Caki2 (cell line): ENCODE data around the gene STXBP1. TPM values are rescaled to one million over a fixed set of nuclear protein-coding genes. Genes with fewer than 3 reads are reported as not detected.
"Not testable (repeated sequence)": the region's sequence is repeated elsewhere in the genome, so short reads cannot be mapped to it uniquely, and the experiment has no call there.

Experiments used
- DNase-seq: peaks from one replicate; pipeline ENCODE4 v3.0.0-alpha.2; 2015; ENCODE audit warnings: low read depth
- in situ Hi-C: cut with HindIII; loops from 2 replicates; pipeline ENCODE4 v1.10.0; 2016; ENCODE audit warnings: low sequenced_read_pairs, low pct_unique_long_range_greater_than_20kb, mixed read lengths
- total RNA-seq: library from RNA; depleted of rRNA; stranded (reverse); fragments of >200 nt; shearing (Covaris generic); gene quantifications from 2 replicates; pipeline ENCODE4 v1.2.3, GENCODE V29; 2014; ENCODE audit warnings: low replicate concordance

STXBP1 gene
- total RNA-seq, 1 experiment from 2014 or later = 1.2 TPM

DNA sequence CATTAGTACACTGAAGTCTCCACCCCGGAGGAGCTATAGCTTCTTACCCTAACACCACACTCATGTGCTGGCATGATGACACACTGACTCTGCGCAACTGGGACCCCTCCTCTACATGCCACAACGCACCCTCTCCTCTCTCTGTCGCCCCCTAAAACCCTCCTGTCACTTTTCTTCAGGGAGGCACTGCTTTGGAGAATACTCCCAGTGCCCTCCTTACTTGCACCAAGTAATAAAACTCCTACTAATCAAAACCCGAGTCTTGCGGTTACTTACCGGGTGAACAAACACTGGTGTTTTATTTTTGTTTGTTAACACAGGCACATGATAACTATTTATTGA is 12.6 kb upstream of the STXBP1 start:
- no peak for DNase-seq
- in situ Hi-C loops = no loop called here

DNA sequence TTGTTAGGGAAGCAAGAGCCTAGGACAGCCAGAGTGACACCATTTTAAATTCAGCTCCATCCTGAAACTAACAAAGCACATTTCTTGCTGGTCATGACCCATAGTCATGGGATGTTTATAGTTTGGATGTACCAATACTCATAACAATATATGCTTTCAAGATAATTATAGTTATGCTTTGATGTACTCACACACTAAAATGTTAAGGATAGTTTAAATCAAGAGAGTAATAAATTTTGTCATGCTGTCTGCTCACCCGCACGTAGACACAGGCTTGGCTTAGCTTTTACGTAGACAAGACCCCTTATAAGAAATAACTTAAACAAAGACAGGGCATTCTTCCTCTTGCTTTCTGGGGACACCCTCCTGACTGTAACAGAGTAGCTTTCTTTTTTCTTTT is 8.9 kb upstream of the STXBP1 start:
- in situ Hi-C loops = no loop called here

DNA sequence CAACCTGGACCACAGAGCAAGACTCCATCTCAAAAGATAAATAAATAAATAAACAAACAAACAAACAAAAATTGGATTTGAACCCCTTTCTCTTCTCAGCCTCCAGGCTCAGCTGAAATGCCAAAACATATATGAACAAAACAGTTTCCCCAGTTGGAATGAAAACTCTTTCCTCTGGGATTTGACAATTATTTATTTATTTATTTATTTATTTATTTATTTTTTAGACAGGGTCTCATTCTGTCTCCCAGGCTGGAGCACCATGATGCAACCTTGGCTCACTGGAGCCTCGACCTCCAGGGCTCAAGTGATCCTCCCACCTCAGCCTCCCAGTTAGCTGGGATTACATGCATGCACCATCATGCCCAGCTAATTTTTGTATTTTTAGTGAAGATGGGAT is 6.0 kb upstream of the STXBP1 start:
- in situ Hi-C loops = no loop called here

More for the DNA sequence above, 8.9 kb upstream of the STXBP1 start:
- no peak for DNase-seq

DNA sequence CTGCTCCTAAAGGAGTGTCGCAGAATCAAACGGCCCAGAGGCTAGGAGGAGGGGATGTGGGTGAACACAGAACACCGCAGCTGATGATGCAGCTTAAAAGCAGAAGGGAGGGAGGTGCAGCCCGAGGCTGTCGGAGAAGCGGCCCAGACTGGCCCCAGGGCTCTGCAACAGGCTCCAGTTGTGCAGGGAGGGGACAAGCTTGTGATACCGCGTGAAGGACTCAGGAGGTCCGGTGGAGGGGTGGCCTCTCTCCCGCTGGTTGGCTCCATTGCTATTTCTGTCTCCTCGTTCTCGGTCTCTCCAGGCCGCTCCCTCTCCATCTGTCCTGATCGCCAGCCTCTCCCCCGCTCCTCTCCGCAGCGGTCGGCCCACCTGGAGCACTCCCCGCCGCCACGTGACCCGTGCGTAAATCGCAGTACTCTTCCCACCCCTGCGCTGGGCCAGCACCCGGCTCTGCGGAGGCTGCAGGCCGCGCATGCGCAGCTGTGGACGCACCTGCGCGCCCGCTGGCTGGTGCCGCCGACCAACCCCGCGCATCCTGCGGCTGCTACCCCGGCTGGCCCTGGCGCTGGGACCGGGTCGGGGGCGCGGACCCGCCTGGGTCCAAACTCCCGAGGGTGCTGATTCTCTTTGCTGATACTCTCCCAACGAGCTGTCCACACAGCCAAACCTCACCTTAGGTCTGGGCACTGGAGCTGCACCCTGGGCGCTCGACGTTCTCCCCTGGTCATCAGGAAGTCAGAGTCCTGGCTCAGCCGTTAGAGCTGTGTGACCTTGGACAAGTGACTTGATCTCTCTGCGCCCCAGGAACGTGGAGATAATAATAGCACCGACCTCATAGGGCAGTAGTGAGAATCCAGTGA is 3.7 kb upstream of the STXBP1 start:
- DNase-seq = peak; percentile 80
- in situ Hi-C loops = no loop called here

More for the DNA sequence above, 6.0 kb upstream of the STXBP1 start:
- no peak for DNase-seq

DNA sequence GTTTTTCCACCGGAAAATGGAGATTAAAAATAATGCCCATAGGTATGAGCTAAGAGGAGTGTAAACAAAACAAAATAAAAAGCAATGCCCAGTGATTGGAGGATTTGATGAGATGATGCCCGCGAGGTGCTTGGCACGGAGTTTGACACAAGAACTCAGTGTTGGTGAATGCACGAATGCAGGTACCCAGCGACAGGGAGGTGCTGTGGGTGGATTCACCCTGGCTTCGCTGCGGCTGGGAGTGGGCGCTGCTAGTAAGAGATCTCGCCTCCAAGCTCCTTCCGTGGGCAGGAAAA is 526 bp upstream of the STXBP1 start:
- DNase-seq = no peak
- in situ Hi-C loops = no loop called here

DNA sequence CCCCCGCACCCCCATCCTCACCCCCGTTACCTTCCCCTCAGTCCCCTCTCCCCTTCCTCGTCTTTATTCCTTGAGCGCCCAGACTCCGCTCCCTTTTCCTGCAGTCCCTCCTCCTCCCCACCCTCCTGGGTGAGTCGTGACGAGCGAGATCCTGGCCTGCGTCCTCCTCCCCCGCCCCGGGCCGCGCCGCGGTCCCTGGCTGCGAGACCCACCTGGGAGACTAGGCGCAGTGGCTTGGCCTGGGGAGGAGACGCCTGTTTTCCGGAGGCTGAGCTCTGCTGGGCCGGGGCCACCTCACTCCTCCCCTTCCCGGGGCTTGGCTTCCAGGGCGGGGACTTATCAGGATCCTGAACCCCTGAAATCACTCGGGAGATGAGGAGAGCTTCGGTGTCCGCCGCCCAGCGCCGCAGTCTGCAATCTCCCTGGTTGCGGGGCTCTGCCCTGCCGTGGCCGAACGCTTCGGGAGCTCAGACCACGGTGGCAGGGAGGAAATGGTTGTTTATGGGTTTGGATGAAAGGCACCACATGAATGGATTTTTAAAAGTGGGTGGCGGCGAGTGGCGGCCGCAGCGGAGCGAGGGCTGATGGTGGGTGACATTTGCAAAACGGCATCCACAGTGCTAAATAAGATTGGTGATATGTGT is 984 bp downstream of the STXBP1 start:
- in situ Hi-C loops = no loop called here
- DNase-seq = peak; percentile 37

DNA sequence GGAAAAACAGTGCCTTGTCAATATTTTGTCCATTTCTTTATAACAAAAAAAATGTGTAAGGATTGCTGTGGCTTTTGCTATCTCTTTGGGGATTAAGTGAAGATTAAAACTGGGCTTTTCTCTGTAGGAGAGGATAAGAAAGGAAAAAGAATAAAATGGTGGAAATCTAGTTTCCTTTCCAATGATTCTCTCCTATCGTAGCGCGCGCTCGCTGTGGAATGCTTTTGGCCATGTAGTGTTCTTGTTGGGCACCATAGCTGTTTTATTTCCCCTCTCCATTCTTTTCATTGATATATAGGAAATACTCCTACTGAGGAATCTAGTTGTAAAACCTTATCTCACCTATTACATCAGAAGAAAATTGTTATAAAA is 1.5 kb downstream of the STXBP1 start:
- no peak for DNase-seq
- in situ Hi-C loops = no loop called here

DNA sequence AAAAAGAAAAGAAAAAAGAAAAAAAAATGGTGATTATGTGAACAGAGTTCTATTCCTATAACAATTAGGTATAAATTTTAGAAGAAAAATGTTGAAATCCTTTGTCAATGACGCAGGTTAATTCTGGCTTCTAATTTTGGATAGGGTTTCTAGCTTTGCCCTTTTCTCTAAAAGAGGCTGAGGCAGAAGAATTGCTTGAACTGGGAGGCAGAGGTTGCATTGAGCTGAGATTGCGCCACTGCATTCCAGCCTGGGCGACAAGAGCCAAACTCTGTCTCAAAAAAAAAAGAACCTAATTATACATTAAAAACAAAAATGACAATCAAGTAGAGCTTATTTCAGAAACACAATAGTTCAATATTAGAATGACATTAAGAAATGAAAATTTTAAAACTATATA is 2.9 kb downstream of the STXBP1 start:
- no peak for DNase-seq
- in situ Hi-C loops = no loop called here

DNA sequence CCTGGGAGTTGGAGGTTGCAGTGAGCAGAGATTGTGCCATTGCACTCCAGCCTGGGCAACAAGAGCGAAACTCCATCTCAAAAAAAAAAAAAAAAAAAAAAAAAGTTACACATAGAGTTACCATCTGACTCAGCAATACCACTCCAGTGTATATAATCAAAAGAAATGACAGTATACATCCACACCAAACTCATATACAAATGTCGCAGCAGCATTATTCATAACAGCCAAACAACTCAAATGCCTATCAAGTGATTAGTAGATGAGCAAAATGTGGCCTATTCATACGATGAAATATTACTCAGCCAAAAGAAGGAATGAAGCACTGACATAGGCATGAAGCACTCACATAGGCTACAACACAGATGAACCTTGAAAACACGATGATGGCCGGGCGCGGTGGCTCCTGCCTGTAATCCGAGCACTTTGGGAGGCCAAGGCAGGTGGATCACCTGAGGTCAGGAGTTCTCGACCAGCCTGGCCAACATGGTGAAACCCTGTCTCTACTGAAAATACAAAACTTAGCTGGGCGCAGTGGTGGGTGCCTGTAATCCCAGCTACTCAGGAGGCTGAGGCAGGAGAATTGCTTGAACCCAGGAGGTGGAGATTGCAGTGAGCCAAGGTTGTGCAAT is 9.4 kb downstream of the STXBP1 start:
- in situ Hi-C loops, DNase-seq: not testable (repeated sequence)

DNA sequence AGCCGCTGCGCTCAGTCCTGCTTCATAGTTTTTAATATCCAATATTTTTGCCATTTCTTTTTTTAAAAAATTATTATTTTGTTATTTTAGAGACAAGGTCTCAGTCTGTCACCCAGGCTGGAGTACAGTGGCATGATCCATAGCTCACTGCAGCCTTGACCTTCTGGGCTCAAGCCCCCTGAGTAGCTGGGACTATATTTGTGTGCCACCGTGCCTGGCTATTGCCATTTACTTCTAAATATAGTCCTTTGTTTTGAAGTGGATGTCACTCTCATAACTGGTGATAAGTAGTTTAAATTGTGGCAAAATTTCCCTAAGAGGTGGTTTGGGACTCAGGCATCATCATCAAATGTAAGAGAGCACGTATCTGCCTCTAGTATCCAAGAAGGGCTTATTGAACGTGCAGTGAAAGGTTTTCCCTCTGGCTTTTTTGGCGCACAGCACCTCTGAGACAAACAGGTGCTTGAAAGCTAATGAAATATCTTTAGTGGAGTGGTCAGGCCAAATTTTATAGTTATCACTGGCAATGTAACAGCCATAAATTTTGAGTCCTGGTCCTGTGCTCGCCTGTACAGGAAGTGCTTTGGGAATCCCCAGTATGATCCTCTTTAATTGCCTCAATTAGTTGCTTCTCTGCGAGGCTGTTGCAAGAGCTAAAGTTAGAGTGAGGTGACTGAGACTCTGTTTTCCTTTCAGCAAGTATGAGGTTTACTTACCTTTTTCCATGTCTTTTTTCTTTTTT is 14.8 kb downstream of the STXBP1 start:
- DNase-seq = no peak
- in situ Hi-C loops = no loop called here

DNA sequence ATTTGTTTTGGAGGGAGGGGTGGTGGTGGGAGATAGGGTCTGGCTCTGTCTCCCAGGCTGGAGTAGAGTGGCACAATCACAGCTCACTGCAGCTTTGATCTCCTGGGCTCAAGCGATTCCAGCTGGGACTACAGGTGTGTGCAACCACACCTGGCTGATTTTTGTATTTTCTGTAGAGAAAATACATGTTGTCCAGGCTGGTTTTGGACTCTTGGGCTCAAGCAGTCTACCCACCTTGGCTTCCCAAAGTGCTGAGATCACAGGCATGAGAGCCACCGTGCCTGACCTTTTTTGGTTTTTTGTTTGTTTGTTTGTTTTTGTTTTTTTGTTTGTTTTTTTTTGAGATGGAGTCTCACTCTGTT is 15.4 kb downstream of the STXBP1 start:
- no peak for DNase-seq
- in situ Hi-C loops = no loop called here

DNA sequence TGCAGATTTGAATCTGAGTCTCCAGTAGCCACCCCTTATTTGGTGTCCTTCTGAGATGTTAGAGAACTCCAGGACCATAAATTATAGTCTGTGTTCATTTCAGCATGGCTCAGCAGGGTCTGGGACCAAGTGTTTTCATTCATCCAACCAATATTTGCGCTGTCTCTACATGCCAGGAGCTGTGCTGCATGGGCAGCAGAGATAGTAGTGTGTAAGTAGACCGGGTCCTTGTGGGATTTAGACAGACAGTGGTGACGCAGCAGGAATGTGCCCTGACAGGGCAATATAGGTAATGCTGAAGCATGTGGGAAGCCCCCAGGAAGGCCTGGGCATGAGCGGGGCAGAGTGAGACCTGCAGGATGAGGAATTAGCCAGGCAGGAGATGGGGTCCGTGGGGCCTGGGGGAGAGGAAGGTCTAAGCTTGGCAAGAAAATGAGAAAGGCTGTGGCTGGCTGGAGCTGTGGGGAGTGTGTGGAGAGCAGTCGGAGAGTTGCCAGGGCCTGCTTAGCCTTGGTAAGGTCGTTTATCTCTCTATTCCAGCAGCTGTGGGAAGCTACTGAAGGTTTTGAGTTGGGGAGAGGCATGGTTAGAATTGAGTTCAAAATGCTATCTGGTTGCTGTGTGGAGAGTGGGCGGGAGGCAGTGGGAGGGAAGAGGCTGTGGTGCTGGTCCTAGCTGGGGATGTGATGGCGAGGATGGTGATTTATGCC is 16.8 kb downstream of the STXBP1 start:
- DNase-seq = no peak
- in situ Hi-C loops = no loop called here

DNA sequence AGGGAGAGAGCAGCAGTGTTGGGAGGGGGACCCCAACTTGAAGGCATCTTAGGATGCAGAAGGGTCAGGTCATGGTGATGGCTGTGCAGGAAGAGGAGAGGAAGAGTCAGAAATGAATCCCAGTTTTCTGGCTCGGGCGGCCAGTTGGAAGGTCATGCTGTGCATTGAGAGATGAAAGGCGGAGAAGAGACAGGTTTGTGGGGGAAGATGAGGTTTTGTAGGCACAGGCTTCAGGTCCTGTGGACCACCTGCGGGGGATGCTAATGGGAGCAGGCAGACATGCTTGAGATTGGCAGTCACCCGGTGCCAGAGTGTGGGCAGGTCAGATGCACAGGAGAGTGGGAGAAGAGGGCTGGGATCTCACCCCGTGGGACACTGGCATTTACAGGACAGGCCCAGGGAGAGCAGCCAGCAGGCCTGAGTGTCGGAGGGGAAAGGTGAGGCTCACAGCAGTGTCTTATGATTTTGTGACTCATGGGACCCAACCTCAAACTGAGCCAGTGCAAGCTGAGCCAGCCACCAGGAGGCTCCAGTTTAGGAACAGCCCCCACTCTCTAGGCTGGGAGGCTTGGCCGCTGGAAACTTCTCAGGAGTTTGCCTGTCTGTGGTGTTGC is 17.5 kb downstream of the STXBP1 start:
- in situ Hi-C loops = no loop called here
- DNase-seq = no peak

DNA sequence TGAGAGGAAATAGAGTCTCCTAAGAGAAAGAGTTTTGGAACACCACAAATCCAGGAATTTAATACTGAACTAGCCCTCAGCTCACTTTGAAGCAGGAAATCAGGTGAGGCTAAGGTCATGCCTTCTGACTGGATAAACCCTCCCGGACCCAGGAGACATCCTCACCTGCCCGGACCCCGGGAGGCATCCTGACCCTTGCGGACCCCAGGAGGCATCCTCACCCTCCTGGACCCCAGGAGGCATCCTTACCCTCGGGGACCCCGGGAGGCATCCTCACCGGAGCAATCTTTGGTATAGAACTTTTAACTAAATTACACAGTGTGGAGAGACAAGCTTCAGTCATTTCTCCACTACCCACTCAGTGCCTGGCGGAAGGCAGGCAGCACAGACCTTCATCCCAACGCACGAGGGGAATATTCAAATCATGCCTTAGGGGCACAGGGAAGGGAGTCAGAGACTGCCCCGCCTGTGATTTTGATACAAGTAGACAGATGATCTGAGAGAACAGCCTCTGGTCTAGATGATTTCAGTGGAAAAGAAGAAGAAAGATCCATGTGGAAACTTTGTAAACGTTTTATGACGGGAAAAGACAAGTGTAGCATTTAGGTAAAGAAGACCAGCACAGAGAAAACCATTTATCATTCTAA is 21.3 kb downstream of the STXBP1 start:
- in situ Hi-C loops = no loop called here
- DNase-seq = no peak

DNA sequence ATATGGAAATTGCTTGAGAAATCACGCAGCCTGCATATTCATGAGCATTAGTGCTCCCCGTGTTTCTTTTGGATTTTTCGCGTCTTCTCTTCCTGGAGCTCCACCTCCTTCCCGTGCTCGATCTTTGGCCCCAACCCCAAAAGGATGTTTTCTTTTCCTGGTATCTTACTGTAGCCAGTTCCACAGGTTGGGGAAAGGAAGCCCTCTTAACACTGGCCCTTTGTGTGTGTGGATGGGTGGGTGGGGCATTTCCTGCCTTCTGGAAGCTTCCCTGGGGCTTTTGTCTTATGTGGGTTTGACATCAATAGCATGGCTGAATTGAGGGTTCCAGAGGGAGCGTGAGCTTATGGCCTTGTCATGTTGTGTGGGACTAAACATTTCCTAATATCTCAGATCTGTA is 21.9 kb downstream of the STXBP1 start:
- in situ Hi-C loops = no loop called here
- no peak for DNase-seq

DNA sequence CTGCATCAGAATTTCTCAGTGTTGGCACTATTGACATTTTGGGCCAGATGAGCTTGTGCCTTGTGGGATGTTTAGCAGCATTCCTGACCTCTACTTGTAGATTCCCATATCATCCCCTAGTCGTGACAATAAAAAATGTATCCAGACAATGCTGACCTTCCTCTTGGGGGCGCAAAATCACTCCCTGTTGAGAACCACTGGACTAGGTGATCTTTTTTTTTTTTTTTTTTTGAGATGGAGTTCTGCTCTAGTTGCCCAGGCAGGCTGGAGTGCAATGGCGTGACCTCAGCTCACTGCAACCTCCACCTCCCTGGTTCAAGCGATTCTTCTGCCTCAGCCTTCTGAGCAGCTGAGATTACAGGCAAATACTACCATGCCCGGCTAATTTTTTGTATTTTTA is 22.6 kb downstream of the STXBP1 start:
- DNase-seq = no peak
- in situ Hi-C loops = no loop called here

DNA sequence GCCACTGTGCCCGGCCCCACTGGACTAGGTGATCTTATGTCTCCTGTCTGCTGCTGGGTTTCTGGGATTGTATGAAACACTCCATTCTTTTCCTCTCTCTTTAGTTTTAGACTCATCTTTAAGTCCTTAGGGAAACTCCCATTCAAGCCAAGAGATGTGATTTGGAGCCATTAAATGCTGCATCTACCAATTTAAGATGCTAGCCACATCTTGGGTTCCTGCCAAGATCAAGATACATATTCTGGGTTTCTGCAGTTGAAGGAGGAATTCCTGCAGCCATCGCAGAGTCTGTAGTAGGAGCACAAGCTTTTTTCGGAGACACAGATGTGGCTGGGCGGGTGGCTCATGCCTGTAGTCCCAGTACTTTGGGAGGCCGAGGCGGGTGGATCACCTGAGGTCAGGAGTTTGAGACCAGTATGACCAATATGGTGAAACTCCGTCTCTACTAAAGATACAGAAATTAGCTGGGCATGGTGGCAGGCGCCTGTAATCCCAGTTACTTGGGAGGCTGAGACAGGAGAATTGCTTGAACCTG is 23.2 kb downstream of the STXBP1 start:
- in situ Hi-C loops = no loop called here
- no peak for DNase-seq
